Pancreas (tissue), 10 donors: ENCODE results near the gene SORL1. TPM values are rescaled to one million over a fixed set of nuclear protein-coding genes. Genes with fewer than 3 reads are reported as not detected.
"Not testable (repeated sequence)": the region's sequence is repeated elsewhere in the genome, so short reads cannot be mapped to it uniquely, and the experiment has no call there.

Experiments
- ATAC-seq, 4 donors: fragments of 200-7000 bp; cut with Tn5 transposase; one replicate each; pipeline versions ENCODE4 v1.8.0 to v1.9.1; 2020; ENCODE audit warnings: mild to moderate bottlenecking in 4 of 4, moderate library complexity in 4 of 4
- DNase-seq, 6 donors: peaks; one replicate each; pipeline ENCODE4 v3.0.0-alpha.2; 2020
- FAIRE-seq: peaks from 2 replicates; lab custom pipeline; 2012; peaks lifted over from hg19 to GRCh38; lab: Jason Lieb, UNC
- H3K27ac ChIP-seq, 4 donors: fragments of 200-600 bp; sonication (generic); 1 replicate in 3 of 4; 2 replicates in 1 of 4; pipeline versions ENCODE4 v1.5.0 to v1.8.0; 2020
- H3K27me3 ChIP-seq, 4 donors: fragments of 200-600 bp; one replicate each; pipeline ENCODE4 v1.8.0; 2021
- H3K36me3 ChIP-seq, 3 donors: fragments of 200-600 bp; sonication (generic) in 1 of 3; one replicate each; pipeline versions ENCODE4 v1.5.0 to v1.8.0; 2020 to 2021
- H3K4me1 ChIP-seq, 3 donors: fragments of 200-600 bp; one replicate each; pipeline ENCODE4 v1.8.0; 2021
- H3K4me3 ChIP-seq, 4 donors: fragments of 200-600 bp; sonication (generic) in 2 of 4; one replicate each; pipeline versions ENCODE4 v1.5.0 to v1.8.0; 2020 to 2021
- H3K9me3 ChIP-seq, 4 donors: fragments of 200-600 bp; one replicate each; pipeline ENCODE4 v1.8.0; 2021
- CTCF ChIP-seq, 4 donors: fragments of 200-600 bp; sonication (generic) in 3 of 4; IDR thresholded peaks; one replicate each; pipeline versions ENCODE4 v1.5.0 to v1.8.0; 2021; ENCODE audit warnings: antibody characterized with exemption in 4 of 4
- WGBS, 2 donors: extraction: QIAGEN DNeasy Blood & Tissue Kit; methylation state at CpG; one replicate each; pipeline ENCODE4 v1.1.7; 2013; 5-methylcytosine and 5-hydroxymethylcytosine counted together
- intact Hi-C, 3 donors: fragments of 100-400 bp; cut with DNase I; formaldehyde crosslinking; loops; one replicate each; pipeline versions ENCODE4 v1.11.1 to v1.14.2; 2022
- polyA plus RNA-seq, 2 donors: library from polyadenylated mRNA; stranded (reverse); fragments of 200-250 nt; gene quantifications; one replicate each; pipeline ENCODE4 v1.2.3, GENCODE V29; 2013
- total RNA-seq, 6 donors: library from RNA; stranded (reverse); fragmentation: NEBNext Ultra II Directional in 4 of 6; extraction: Animal tissue kit (Norgen Biotek cat#: 25700) in 4 of 6; gene quantifications; one replicate each; pipeline versions ENCODE4 v1.2.1 to v1.2.4, GENCODE V29; 2021 to 2023
- donor health status: healthy with polysubstance abuse.
- donor health status: DM: no; HTN: no; CAD: no; lungs with moderate emphysema.
- donor health status: DM: no; HTN: no; CAD: no.
- donor health status: control.
- donor health status: control.
- donor health status: Bipolar disorder and iron deficiency.
- donor health status: DM: yes; HTN: yes; CAD: no.
- donor health status: DM: no; HTN: no; CAD: no.
- donor health status: DM: no; HTN: no; CAD: no.
- donor health status: DM: yes; HTN: yes; CAD: no.

Gene SORL1
- total and polyA plus RNA-seq, 8 donors = 2.7 to 47.5 (median 15.5) TPM

DNA sequence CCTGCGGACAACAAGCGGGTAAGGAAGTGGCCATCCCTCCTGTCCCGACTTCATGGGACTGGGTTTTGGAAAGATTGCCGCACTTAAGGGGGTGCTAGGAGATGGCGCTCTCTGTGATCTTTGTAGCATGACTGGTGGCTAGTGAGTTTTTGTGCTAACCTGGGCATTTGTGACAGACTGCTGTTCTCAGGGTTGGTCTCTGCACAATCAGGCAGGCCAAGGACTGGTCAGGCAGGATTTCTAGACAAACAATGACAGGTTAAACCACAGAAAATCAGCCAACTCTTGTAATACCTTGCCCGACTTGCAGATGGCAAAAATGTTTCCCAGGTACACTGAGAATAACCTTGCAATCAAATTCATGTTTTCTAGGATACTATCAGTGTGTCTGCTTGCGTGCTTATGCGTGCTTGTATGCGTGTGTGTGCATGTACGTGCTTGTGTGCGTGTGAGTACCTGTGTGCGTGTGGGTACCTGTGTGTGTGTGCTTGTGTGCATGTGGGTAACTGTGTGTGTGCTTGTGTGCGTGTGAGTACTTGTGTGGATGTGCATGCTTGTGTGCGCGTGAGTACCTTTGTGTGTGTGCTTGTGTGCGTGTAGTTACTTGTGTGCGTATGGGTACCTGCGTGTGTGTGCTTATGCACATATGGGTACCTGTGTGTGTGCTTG, 26.2 kb downstream of the SORL1 start:
- ATAC-seq = peak; percentile 75 to 94 (median 81)
- no peak for FAIRE-seq
- Histone ChIP-seq H3K36me3 (no peaks in the 10 kb centered on the region), H3K9me3 (no peaks in the 10 kb centered on the region), H3K4me3 (no peak overlapping the region), H3K27ac (peak overlapping the region in 2 of 4 donors; percentile 23 to 54), H3K4me1 (peaks cover 0 to 3% (median 0%) of the 10 kb centered on the region in 3 donors), H3K27me3 (no peaks in the 10 kb centered on the region)
- TF ChIP-seq CTCF (IDR thresholded peaks at IDR 0.05) = no peak
- 50 to 51% methylated on average over 18 of the region's 18 CpGs for WGBS, 2 donors
- peak in 2 of 6 donors; percentile 25 to 41 for DNase-seq
- intact Hi-C loops = no loop called here

DNA sequence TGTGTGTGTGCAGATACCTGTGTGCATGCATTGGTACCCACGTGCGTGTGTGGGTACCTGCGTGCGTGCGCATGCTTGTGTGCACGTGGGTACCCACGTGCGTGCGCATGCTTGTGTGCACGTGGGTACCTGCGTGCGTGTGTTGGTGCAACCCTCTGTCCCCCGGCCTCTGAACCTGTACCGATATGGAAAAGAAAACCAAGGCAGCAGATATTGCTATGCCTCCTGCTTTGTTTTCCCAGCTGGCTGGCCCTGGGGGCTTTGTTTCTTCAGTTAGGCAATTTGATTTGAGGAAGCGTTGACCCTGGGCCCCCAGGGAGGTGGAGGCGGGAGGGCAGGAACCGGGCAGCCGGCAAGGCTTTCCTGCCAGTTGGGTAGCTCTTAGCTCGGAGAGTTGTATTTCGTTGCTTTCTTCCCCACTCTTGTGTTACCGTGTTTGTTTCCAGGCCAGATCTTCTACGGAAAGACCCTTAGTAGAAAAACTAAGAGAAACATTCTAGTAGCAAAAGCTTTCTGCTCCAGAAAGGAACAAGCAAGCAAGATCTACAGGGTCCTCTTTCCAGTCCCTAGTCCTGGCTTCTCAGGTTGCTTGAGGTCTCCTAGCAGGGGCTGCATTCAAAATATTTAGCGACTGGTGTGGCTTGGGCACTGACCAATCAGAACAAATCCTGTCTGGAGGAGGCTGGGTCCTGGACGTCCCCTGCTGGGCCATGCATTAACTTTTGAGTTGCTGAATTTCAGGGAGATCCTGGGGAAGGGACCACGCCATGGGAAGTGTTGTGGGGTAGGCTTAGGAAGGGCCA, 27.0 kb downstream of the SORL1 start:
- no peaks in the 10 kb centered on the region for H3K27me3 ChIP-seq
- H3K4me1 ChIP-seq = peaks cover 0 to 3% (median 0%) of the 10 kb centered on the region in 3 donors
- FAIRE-seq (no peak), ATAC-seq (peak in 2 of 4 donors; percentile 20 to 38), DNase-seq (no peak)
- no peak for TF ChIP-seq CTCF (IDR thresholded peaks at IDR 0.05)
- no peak overlapping the region for H3K27ac ChIP-seq
- no peak overlapping the region for H3K4me3 ChIP-seq
- H3K9me3 ChIP-seq = no peaks in the 10 kb centered on the region
- 42 to 45% methylated on average over 25 of the region's 25 CpGs for WGBS, 2 donors
- no peaks in the 10 kb centered on the region for H3K36me3 ChIP-seq
- intact Hi-C loops = no loop called here

GRCh38 chr11:121479698-121480238, 27.7 kb downstream of the SORL1 start:
- 81 to 84% methylated on average over 7 of the region's 7 CpGs for WGBS, 2 donors
- ATAC-seq (no peak), DNase-seq (no peak), FAIRE-seq (no peak)
- H3K27me3 ChIP-seq = no peaks in the 10 kb centered on the region
- no peak for TF ChIP-seq CTCF (IDR thresholded peaks at IDR 0.05)
- no peak overlapping the region for H3K4me3 ChIP-seq
- H3K27ac ChIP-seq = no peak overlapping the region
- no peaks in the 10 kb centered on the region for H3K9me3 ChIP-seq
- no peaks in the 10 kb centered on the region for H3K36me3 ChIP-seq
- intact Hi-C loops = no loop called here
- H3K4me1 ChIP-seq = peaks cover 0 to 3% (median 0%) of the 10 kb centered on the region in 3 donors

GRCh38 chr11:121481484-121482230, 29.5 kb downstream of the SORL1 start:
- H3K4me3 ChIP-seq, intact Hi-C loops, H3K27ac ChIP-seq, ATAC-seq, H3K27me3 ChIP-seq, H3K9me3 ChIP-seq, FAIRE-seq, H3K36me3 ChIP-seq, DNase-seq, H3K4me1 ChIP-seq: not testable (repeated sequence)
- WGBS, 2 donors = 56 to 64% methylated on average over 2 of the region's 2 CpGs
